Panc1 (cell line): ENCODE data around the gene MS4A10. TPM values are rescaled to one million over a fixed set of nuclear protein-coding genes. Genes with fewer than 3 reads are reported as not detected.

Source experiments
- ATAC-seq: fragments of 200-7000 bp; cut with Tn5 transposase; 2 replicates; pipeline ENCODE4 v1.9.1; 2020; ENCODE audit warnings: mild to moderate bottlenecking, moderate library complexity
- BruUV-seq: library from RNA; stranded (reverse); fragments of 400-500 nt; replicated peaks from 2 replicates; lab custom pipeline; 2021; lab: Mats Ljungman, UMichigan
- CTCF ChIA-PET: fragments of 300-600 bp; sonication (Branson Sonifier 250); formaldehyde crosslinking; loops from one replicate; lab custom pipeline; 2022; ENCODE audit warnings: antibody characterized with exemption; lab: Charles Lee
- POLR2A ChIA-PET: fragments of 300-600 bp; sonication (Branson Sonifier 250); formaldehyde crosslinking; loops from one replicate; lab custom pipeline; 2022; ENCODE audit warnings: antibody characterized with exemption; lab: Charles Lee
- DNase-seq: peaks from one replicate; pipeline ENCODE4 v3.0.0-alpha.2; 2010; ENCODE audit warnings: low read depth, low spot score
- H3K27ac ChIP-seq: 2 replicates; pipeline ENCODE4 v1.5.1; 2011; ENCODE audit warnings: mild to moderate bottlenecking, low read length, inconsistent platforms
- H3K27me3 ChIP-seq: fragments of 200-500 bp; sonication (Bioruptor generic); 2 replicates; pipeline ENCODE4 v1.6.0; 2014; ENCODE audit warnings: low read length, inconsistent platforms; ENCODE audit not compliant: control insufficient read depth, insufficient read depth
- H3K36me3 ChIP-seq: fragments of 200-500 bp; sonication (Bioruptor generic); 2 replicates; pipeline ENCODE4 v1.5.1; 2014; ENCODE audit warnings: inconsistent platforms, mild to moderate bottlenecking, low read length, moderate library complexity; ENCODE audit not compliant: control insufficient read depth, insufficient read depth
- H3K4me1 ChIP-seq: 2 replicates; pipeline ENCODE4 v1.5.1; 2011; ENCODE audit warnings: inconsistent platforms, mild to moderate bottlenecking, low read length, moderate library complexity; ENCODE audit not compliant: control insufficient read depth, insufficient read depth
- H3K4me3 ChIP-seq, 2 experiments: 2 replicates each; pipeline ENCODE4 v1.5.1; 2011 to 2012; ENCODE audit warnings: low read depth in 2 of 2, low read length in 2 of 2, mild to moderate bottlenecking in 2 of 2, inconsistent platforms in 1 of 2, moderate library complexity in 1 of 2
- H3K9me3 ChIP-seq: fragments of 200-500 bp; sonication (Bioruptor generic); 2 replicates; pipeline ENCODE4 v1.5.1; 2014; ENCODE audit warnings: low read depth, mild to moderate bottlenecking, inconsistent platforms, low read length, moderate library complexity; ENCODE audit not compliant: control insufficient read depth, insufficient read depth
- CTCF ChIP-seq: fragments of 450-650 bp; IDR thresholded peaks from 2 replicates; pipeline ENCODE4 v1.5.1; 2017; ENCODE audit warnings: mild to moderate bottlenecking
- POLR2AphosphoS5 ChIP-seq: IDR thresholded peaks from 2 replicates; pipeline ENCODE4 v1.6.1; 2012; ENCODE audit warnings: mild to moderate bottlenecking, low read depth, low read length, moderate library complexity
- REST ChIP-seq, 2 experiments: IDR thresholded peaks; 2 replicates each; pipeline ENCODE4 v1.6.1; 2011 to 2012; ENCODE audit warnings: low read depth in 2 of 2, control low read depth in 1 of 2, low read length in 1 of 2, mild to moderate bottlenecking in 1 of 2, moderate library complexity in 1 of 2; ENCODE audit not compliant: insufficient read depth in 1 of 2
- SIN3A ChIP-seq: IDR thresholded peaks from 2 replicates; pipeline ENCODE4 v1.6.1; 2012; ENCODE audit warnings: low read depth, mild to moderate bottlenecking, low read length, moderate library complexity, borderline replicate concordance; ENCODE audit not compliant: insufficient read depth
- TCF7L2 ChIP-seq: IDR thresholded peaks from 2 replicates; pipeline ENCODE4 v1.6.1; 2011; ENCODE audit warnings: mild to moderate bottlenecking, low read depth, low read length, inconsistent platforms
- in situ Hi-C: cut with HindIII; loops from 2 replicates; pipeline ENCODE4 v1.10.0; 2016; ENCODE audit warnings: low sequenced_read_pairs, low pct_unique_long_range_greater_than_20kb
- intact Hi-C: fragments of 100-400 bp; cut with micrococcal nuclease; formaldehyde crosslinking; loops from one replicate; pipeline ENCODE4 v1.10.0; 2022; ENCODE audit not compliant: unreplicated experiment
- total RNA-seq: library from RNA; stranded (reverse); gene quantifications from one replicate; pipeline ENCODE4 v1.2.1, GENCODE V29; 2021; ENCODE audit not compliant: unreplicated experiment

Gene MS4A10
- total RNA-seq, 1 experiment from 2014 or later, result not detected

GRCh38 chr11:60831501-60832079 is 46.5 kb downstream of the MS4A10 start:
- ATAC-seq (no peak), DNase-seq (no peak)
- intact Hi-C loops (loop anchor here (1.0 to 5.0 kb wide), 3 partner anchors 56 to 356 kb away; no protein-coding TSS in a partner anchor), in situ Hi-C loops (no loop called here)
- Histone ChIP-seq H3K27me3 (peaks cover 8% of the 10 kb centered on the region), H3K4me1 (no peaks in the 10 kb centered on the region), H3K36me3 (no peaks in the 10 kb centered on the region), H3K4me3 (no peak overlapping the region), H3K9me3 (no peaks in the 10 kb centered on the region), H3K27ac (no peak overlapping the region)
- TF ChIP-seq TCF7L2 (no peak), CTCF (no peak), REST (IDR thresholded peaks at IDR 0.05; ENCODE audit: insufficient read depth in 1 of 2, low read depth in 2 of 2, low read length in 1 of 2) (no peak), POLR2AphosphoS5 (no peak), SIN3A (no peak)
- no TSS peak for BruUV-seq
- ChIA-PET CTCF (interaction anchor here (0.5 to 3.0 kb wide), 6 partner anchors 23 to 152 kb away, joined by 3 to 41 read pairs (median 4); partner anchors contain the start of genes MS4A10 and ZP1), POLR2A (no interaction called here)

- Histone ChIP-seq H3K36me3 (no peaks in the 10 kb centered on the region), H3K4me3 (no peak overlapping the region), H3K27me3 (peaks cover 8% of the 10 kb centered on the region), H3K9me3 (no peaks in the 10 kb centered on the region), H3K4me1 (no peaks in the 10 kb centered on the region), H3K27ac (no peak overlapping the region)
- BruUV-seq, result no TSS peak
- ChIA-PET CTCF (interaction anchor here (0.6 to 1.2 kb wide), 2 partner anchors 53 to 308 kb away, joined by 3 read pairs; no protein-coding TSS in a partner anchor), POLR2A (no interaction called here)
- in situ Hi-C loops (no loop called here), intact Hi-C loops (loop anchor here (5.0 kb wide), 1 partner anchor 352 kb away; no protein-coding TSS in a partner anchor)
- ATAC-seq (no peak), DNase-seq (no peak)
- TF ChIP-seq REST (IDR thresholded peaks at IDR 0.05; ENCODE audit: insufficient read depth in 1 of 2, low read depth in 2 of 2, low read length in 1 of 2) (no peak), POLR2AphosphoS5 (no peak), TCF7L2 (no peak), CTCF (no peak), SIN3A (no peak)
Measured at GRCh38 chr11:60834742-60835533, 49.8 kb downstream of the MS4A10 start.
